BJ (cell line): Measurements from ENCODE around the gene DERL3. TPM values are rescaled to one million over a fixed set of nuclear protein-coding genes. Genes with fewer than 3 reads are reported as not detected.

Experiments
- CTCF ChIA-PET: fragments of 350-600 bp; formaldehyde crosslinking; extraction: SDS; loops from one replicate; lab custom pipeline; 2021; ENCODE audit warnings: antibody characterized with exemption, inconsistent platforms; lab: Yijun Ruan, JAX
- POLR2A ChIA-PET: fragments of 300-600 bp; sonication (Branson Sonifier 250); formaldehyde crosslinking; extraction: SDS; loops from one replicate; lab custom pipeline; 2021; ENCODE audit warnings: antibody characterized with exemption; lab: Charles Lee
- DNase-seq: peaks from one replicate; pipeline ENCODE4 v3.0.0-alpha.2; 2011; ENCODE audit warnings: low read depth
- H3K27me3 ChIP-seq: 2 replicates; pipeline ENCODE4 v1.6.0; 2011; ENCODE audit warnings: low read length; ENCODE audit not compliant: control insufficient read depth, insufficient read depth
- H3K36me3 ChIP-seq: 2 replicates; pipeline ENCODE4 v1.5.1; 2011; ENCODE audit warnings: low read length; ENCODE audit not compliant: control insufficient read depth, insufficient read depth
- H3K4me3 ChIP-seq: 2 replicates; pipeline ENCODE4 v1.5.1; 2011; ENCODE audit warnings: low read depth, mild to moderate bottlenecking, control low read depth, low read length
- CTCF ChIP-seq: IDR thresholded peaks from 2 replicates; pipeline ENCODE4 v1.5.1; 2011; ENCODE audit warnings: low read depth, mild to moderate bottlenecking, control low read depth, inconsistent platforms, low read length, moderate library complexity; ENCODE audit not compliant: insufficient read depth
- polyA plus RNA-seq: library from polyadenylated mRNA; depleted of rRNA; stranded (reverse); fragments of >200 nt; gene quantifications from 2 replicates; pipeline ENCODE4 v1.2.3, GENCODE V29; 2011

DERL3 gene
- polyA plus RNA-seq, 1 experiment = 0.71 TPM

DNA sequence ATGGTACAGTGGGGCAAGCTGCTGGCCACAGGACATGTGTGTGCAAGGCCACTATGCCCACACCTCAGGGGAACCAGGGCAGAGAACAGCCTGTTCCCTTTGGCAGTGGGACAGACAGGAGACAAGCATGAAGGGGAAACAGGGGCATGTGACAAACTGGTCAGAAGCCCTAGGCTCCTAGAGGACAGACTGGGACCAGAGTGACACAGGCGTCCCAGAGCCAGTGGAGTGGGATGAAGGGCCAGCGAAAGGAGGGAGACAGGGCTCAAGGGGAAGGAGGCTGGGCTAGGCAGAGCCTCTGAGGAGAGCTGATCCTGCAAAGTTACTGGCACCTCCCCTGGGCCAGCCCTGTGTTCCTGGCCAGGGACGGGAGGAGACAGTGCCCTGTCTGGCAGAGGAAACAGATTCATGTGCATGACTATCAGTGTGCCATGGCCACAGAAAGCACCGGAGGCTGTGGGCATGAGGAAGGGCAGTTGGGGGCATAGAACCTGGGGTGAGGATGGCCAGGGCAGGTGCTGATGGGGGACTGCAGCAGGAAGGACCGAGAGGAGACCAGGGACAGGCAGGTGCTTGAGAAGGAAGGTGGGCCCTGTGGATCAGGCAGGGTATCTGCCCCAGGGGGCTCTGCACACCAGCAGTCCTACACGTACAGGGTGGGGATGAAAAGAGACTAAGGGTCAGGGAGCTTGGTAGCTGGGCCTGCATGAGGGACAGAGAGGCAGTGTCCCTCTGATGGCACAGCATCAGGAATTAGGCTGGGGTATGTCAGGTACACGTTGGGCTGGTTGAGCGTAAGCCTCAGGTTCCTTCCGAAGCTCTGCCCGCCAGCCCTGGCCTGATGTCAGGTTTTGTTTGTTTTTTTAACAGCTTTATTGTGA lies 9.8 kb downstream of the DERL3 start:
- Histone ChIP-seq H3K36me3 (peaks cover 35% of the 10 kb centered on the region), H3K27me3 (no peaks in the 10 kb centered on the region), H3K4me3 (no peak overlapping the region)
- DNase-seq = no peak
- no peak for TF ChIP-seq CTCF
- ChIA-PET POLR2A (interaction anchor here (0.6 kb wide), 1 partner anchor 51 kb away, joined by 3 read pairs; no protein-coding TSS in a partner anchor), CTCF (interaction anchor here (0.9 to 1.6 kb wide), 6 partner anchors 8 to 60 kb away, joined by 3 to 4 read pairs (median 4); no protein-coding TSS in a partner anchor)

- CTCF ChIA-PET = interaction anchor here (1.3 to 1.6 kb wide), 3 partner anchors 8 to 25 kb away, joined by 4 read pairs; no protein-coding TSS in a partner anchor
- no peak for DNase-seq
- POLR2A ChIA-PET = no interaction called here
- TF ChIP-seq CTCF = no peak
- Histone ChIP-seq H3K27me3 (no peaks in the 10 kb centered on the region), H3K4me3 (no peak overlapping the region), H3K36me3 (peaks cover 33% of the 10 kb centered on the region)
Measured at GRCh38 chr22:23827351-23827995, 11.3 kb downstream of the DERL3 start.

- H3K4me3 ChIP-seq = no peak overlapping the region
- CTCF ChIA-PET = interaction anchor here (0.9 to 2.5 kb wide), 2 partner anchors 9 to 11 kb away, joined by 5 to 6 read pairs; no protein-coding TSS in a partner anchor
- peaks cover 37% of the 10 kb centered on the region for H3K36me3 ChIP-seq
- POLR2A ChIA-PET = no interaction called here
- no peak for TF ChIP-seq CTCF
- DNase-seq = peak; percentile 35
- no peaks in the 10 kb centered on the region for H3K27me3 ChIP-seq
Measured at GRCh38 chr22:23826510-23827350, 12.1 kb downstream of the DERL3 start.

DNA sequence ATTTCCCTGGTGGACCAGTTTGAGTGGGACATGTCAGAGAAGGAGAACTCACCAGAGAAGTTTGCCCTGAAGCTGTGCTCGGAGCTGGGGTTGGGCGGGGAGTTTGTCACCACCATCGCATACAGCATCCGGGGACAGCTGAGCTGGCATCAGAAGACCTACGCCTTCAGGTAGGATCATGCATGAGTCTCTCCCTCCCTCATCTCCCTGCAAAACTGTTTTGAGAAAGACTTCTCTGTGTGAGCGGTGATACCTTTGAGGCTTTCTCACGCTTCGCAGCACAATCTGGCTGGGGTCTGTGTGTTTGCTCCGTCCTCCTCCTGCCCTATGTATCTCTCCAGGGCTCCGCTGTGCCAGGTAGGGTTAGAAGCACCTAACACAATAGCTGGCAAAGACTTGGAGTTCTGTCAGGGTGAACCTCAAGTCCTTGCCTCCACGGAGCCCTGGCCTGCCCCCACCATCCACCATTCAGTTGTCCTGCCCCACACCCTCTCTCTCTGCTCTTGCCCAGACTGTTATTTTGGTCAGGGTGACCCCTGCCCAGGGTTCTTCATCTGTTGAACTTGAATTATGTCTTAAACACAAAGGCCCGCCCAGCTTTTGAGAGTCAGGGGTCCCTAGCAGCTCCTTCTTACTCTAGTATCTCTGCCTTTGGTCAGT lies 13.4 kb downstream of the DERL3 start:
- ChIA-PET CTCF (interaction anchor here (0.9 to 2.5 kb wide), 2 partner anchors 8 to 10 kb away, joined by 5 to 6 read pairs; no protein-coding TSS in a partner anchor), POLR2A (no interaction called here)
- no peak for TF ChIP-seq CTCF
- DNase-seq = no peak
- no peak overlapping the region for H3K4me3 ChIP-seq
- peaks cover 34% of the 10 kb centered on the region for H3K36me3 ChIP-seq
- H3K27me3 ChIP-seq = no peaks in the 10 kb centered on the region
